Thoracic aorta (tissue), 2 donors: Measurements from ENCODE around the gene FAM156B. TPM values are rescaled to one million over a fixed set of nuclear protein-coding genes. Genes with fewer than 3 reads are reported as not detected.
"Not testable (repeated sequence)": the region's sequence is repeated elsewhere in the genome, so short reads cannot be mapped to it uniquely, and the experiment has no call there.

Experiments
- ATAC-seq: fragments of 150-250 bp; one replicate; pipeline ENCODE4 v1.8.0; 2017; ENCODE audit warnings: low read depth; ENCODE audit not compliant: insufficient number of reproducible peaks, low FRiP score
- DNase-seq: peaks from one replicate; pipeline ENCODE4 v3.0.0-alpha.2; 2020; ENCODE audit warnings: low spot score
- H3K27ac ChIP-seq, 2 donors: fragments of 200-600 bp; sonication (generic); 1 replicate in 1 of 2; 2 replicates in 1 of 2; pipeline ENCODE4 v1.5.1; 2016; ENCODE audit warnings: mild to moderate bottlenecking in 2 of 2, moderate library complexity in 2 of 2
- H3K27me3 ChIP-seq: fragments of 200-600 bp; sonication (generic); replicated peaks from 2 replicates; pipeline ENCODE4 v1.6.0; 2016; ENCODE audit warnings: mild to moderate bottlenecking; ENCODE audit not compliant: insufficient read depth
- H3K36me3 ChIP-seq: fragments of 200-600 bp; sonication (generic); one replicate; pipeline ENCODE4 v1.5.1; 2016
- H3K4me1 ChIP-seq, 2 donors: fragments of 200-600 bp; sonication (generic); 1 replicate in 1 of 2; 2 replicates in 1 of 2; pipeline versions ENCODE4 v1.5.1 to v1.6.0; 2016; ENCODE audit warnings: low read depth in 2 of 2, mild to moderate bottlenecking in 1 of 2; ENCODE audit not compliant: control insufficient read depth in 1 of 2
- H3K4me3 ChIP-seq: fragments of 200-600 bp; sonication (generic); 2 replicates; pipeline ENCODE4 v1.5.1; 2016; ENCODE audit warnings: mild to moderate bottlenecking
- H3K9me3 ChIP-seq: fragments of 200-600 bp; sonication (generic); 2 replicates; pipeline ENCODE4 v1.5.1; 2016
- CTCF ChIP-seq: fragments of 200-600 bp; sonication (generic); IDR thresholded peaks from one replicate; pipeline ENCODE4 v1.5.1; 2019; ENCODE audit warnings: antibody characterized with exemption
- total RNA-seq, 2 donors: library from RNA; depleted of rRNA; stranded (reverse); fragments of >200 nt; gene quantifications; one replicate each; pipeline versions ENCODE4 v1.1.0 to v1.2.3, GENCODE V29; 2016

The FAM156B gene
- total RNA-seq, 2 donors from 2014 or later: 18.0 to 37.6 TPM

GRCh38 chrX:52907900-52908299 is 10.8 kb downstream of the FAM156B start:
- not testable (repeated sequence) for H3K4me3 ChIP-seq, DNase-seq, H3K9me3 ChIP-seq, H3K27me3 ChIP-seq, ATAC-seq, H3K27ac ChIP-seq, H3K4me1 ChIP-seq, H3K36me3 ChIP-seq

GRCh38 chrX:52909313-52909969 is 12.3 kb downstream of the FAM156B start:
- H3K27ac ChIP-seq, H3K36me3 ChIP-seq, H3K4me1 ChIP-seq, H3K9me3 ChIP-seq, H3K27me3 ChIP-seq, DNase-seq, H3K4me3 ChIP-seq, ATAC-seq: not testable (repeated sequence)

GRCh38 chrX:52913681-52914080 is 16.6 kb downstream of the FAM156B start:
- H3K9me3 ChIP-seq, ATAC-seq, H3K4me3 ChIP-seq, H3K27me3 ChIP-seq, DNase-seq, H3K36me3 ChIP-seq, H3K4me1 ChIP-seq, H3K27ac ChIP-seq: not testable (repeated sequence)

- H3K4me3 ChIP-seq: not testable (repeated sequence)
These were observed 17.6 kb downstream of the FAM156B start for GRCh38 chrX:52914704-52915103.

GRCh38 chrX:52923781-52924241 is 26.7 kb downstream of the FAM156B start:
- H3K27ac ChIP-seq: peak overlapping the region in 1 of 2 donors; percentile 66
- H3K9me3 ChIP-seq: no peaks in the 10 kb centered on the region
- H3K36me3 ChIP-seq: no peaks in the 10 kb centered on the region
- H3K4me3 ChIP-seq: peak overlapping the region; percentile 33
- no peak for DNase-seq
- H3K4me1 ChIP-seq: peaks cover 0 to 15% of the 10 kb centered on the region in 2 donors
- no peak for ATAC-seq
- no peaks in the 10 kb centered on the region for H3K27me3 ChIP-seq
- TF ChIP-seq CTCF: no peak

More at GRCh38 chrX:52914704-52915103, 17.6 kb downstream of the FAM156B start:
- DNase-seq, ATAC-seq, H3K27me3 ChIP-seq, H3K4me1 ChIP-seq, H3K9me3 ChIP-seq, H3K27ac ChIP-seq, H3K36me3 ChIP-seq: not testable (repeated sequence)

- not testable (repeated sequence) for H3K4me1 ChIP-seq, H3K36me3 ChIP-seq, H3K27ac ChIP-seq, H3K9me3 ChIP-seq, DNase-seq, ATAC-seq, H3K4me3 ChIP-seq, H3K27me3 ChIP-seq
These were observed 33.1 kb downstream of the FAM156B start for GRCh38 chrX:52930214-52930613.

GRCh38 chrX:52933213-52933612 is 36.1 kb downstream of the FAM156B start:
- Histone ChIP-seq H3K4me3 (no peak overlapping the region), H3K27ac (no peak overlapping the region), H3K4me1 (no peaks in the 10 kb centered on the region), H3K36me3 (no peaks in the 10 kb centered on the region), H3K9me3 (no peaks in the 10 kb centered on the region), H3K27me3 (no peaks in the 10 kb centered on the region)
- no peak for ATAC-seq
- no peak for DNase-seq
- TF ChIP-seq CTCF: no peak
